GM23338 (cell line): ENCODE measurements around the gene KIF5A.

Experiments used
- EZH2 ChIP-seq: fragments of 200-600 bp; sonication (generic); IDR thresholded peaks from one replicate; pipeline ENCODE4 v1.8.0; 2017; ENCODE audit warnings: antibody characterized with exemption, mild to moderate bottlenecking, low read depth; ENCODE audit not compliant: unreplicated experiment
- POLR2AphosphoS5 ChIP-seq: IDR thresholded peaks from 2 replicates; pipeline ENCODE4 v1.6.1; 2016; ENCODE audit warnings: antibody characterized with exemption, low read depth
- REST ChIP-seq: IDR thresholded peaks from one replicate; pipeline ENCODE4 v1.6.1; 2018; ENCODE audit warnings: antibody characterized with exemption; ENCODE audit not compliant: unreplicated experiment
- STAT1 ChIP-seq: IDR thresholded peaks from one replicate; pipeline ENCODE4 v1.6.1; 2016; ENCODE audit warnings: antibody characterized with exemption; ENCODE audit not compliant: unreplicated experiment
- TF ChIP-seq, protein P1 (sequence below), 2 experiments: fragments of 200-600 bp in 1 of 2; sonication (generic) in 1 of 2; conservative IDR thresholded peaks; 2 replicates each; pipeline versions ENCODE4 v1.5.1 to v1.6.1; 2016 to 2017; ENCODE audit warnings: antibody characterized with exemption in 2 of 2, low read depth in 2 of 2, mild to moderate bottlenecking in 2 of 2, moderate library complexity in 1 of 2
- TF ChIP-seq, protein P2 (sequence below): IDR thresholded peaks from 2 replicates; pipeline ENCODE4 v1.6.1; 2016; ENCODE audit warnings: antibody characterized with exemption

- TF ChIP-seq, protein P1, sequence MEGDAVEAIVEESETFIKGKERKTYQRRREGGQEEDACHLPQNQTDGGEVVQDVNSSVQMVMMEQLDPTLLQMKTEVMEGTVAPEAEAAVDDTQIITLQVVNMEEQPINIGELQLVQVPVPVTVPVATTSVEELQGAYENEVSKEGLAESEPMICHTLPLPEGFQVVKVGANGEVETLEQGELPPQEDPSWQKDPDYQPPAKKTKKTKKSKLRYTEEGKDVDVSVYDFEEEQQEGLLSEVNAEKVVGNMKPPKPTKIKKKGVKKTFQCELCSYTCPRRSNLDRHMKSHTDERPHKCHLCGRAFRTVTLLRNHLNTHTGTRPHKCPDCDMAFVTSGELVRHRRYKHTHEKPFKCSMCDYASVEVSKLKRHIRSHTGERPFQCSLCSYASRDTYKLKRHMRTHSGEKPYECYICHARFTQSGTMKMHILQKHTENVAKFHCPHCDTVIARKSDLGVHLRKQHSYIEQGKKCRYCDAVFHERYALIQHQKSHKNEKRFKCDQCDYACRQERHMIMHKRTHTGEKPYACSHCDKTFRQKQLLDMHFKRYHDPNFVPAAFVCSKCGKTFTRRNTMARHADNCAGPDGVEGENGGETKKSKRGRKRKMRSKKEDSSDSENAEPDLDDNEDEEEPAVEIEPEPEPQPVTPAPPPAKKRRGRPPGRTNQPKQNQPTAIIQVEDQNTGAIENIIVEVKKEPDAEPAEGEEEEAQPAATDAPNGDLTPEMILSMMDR (conservative IDR thresholded peaks at IDR 0.05; ENCODE audit: low read depth in 2 of 2), result no peak
- TF ChIP-seq EZH2, result no peak
- no peak for TF ChIP-seq REST
- 0 out of 2 replicates have a peak, but pooled peaks have one; percentile 10 for TF ChIP-seq POLR2AphosphoS5
- TF ChIP-seq, protein P2, sequence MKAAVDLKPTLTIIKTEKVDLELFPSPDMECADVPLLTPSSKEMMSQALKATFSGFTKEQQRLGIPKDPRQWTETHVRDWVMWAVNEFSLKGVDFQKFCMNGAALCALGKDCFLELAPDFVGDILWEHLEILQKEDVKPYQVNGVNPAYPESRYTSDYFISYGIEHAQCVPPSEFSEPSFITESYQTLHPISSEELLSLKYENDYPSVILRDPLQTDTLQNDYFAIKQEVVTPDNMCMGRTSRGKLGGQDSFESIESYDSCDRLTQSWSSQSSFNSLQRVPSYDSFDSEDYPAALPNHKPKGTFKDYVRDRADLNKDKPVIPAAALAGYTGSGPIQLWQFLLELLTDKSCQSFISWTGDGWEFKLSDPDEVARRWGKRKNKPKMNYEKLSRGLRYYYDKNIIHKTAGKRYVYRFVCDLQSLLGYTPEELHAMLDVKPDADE, result no peak
- no peak for TF ChIP-seq STAT1
Observed at GRCh38 chr12:57609101-57609780, 59.4 kb downstream of the KIF5A start.
